Measurements from ENCODE around the gene POU5F1. TPM values are rescaled to one million over a fixed set of nuclear protein-coding genes. Genes with fewer than 3 reads are reported as not detected.

The POU5F1 gene
- total RNA-seq, 2 donors from 2014 or later = 4.0 to 12.9 TPM

DNA sequence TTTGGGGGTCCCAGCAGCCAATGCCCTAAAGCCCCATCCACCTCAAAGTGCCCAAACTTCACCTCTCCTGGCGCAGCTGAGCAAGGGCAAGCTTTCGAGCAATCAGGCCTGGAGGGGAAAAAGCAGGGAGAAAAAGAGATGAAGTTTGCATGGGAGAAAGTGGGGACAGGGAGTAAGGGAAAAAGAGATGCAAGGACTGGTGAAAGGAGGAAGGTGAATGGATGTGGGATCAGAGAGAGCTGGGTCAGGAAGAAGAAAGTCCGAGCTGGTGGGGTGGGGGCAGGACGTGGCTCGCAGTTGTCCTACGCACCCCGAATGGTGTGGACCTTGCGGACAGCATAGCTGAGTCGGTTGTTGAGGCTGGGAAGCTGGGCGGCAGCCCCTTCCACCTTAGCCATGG is 25.1 kb downstream of the POU5F1 start:
- no peak for ATAC-seq (ENCODE audit: insufficient number of reproducible peaks, low FRiP score, low read depth)
- peaks cover 9 to 12% of the 10 kb centered on the region in 2 donors for H3K4me1 ChIP-seq (ENCODE audit: control insufficient read depth in 1 of 2, low read depth in 2 of 2)
- DNase-seq (ENCODE audit: low spot score) = no peak
- no peaks in the 10 kb centered on the region for H3K9me3 ChIP-seq
- no peaks in the 10 kb centered on the region for H3K27me3 ChIP-seq (replicated peaks; ENCODE audit: insufficient read depth)
- peaks cover 9% of the 10 kb centered on the region for H3K36me3 ChIP-seq
- H3K4me3 ChIP-seq = no peak overlapping the region
- TF ChIP-seq, protein P1, sequence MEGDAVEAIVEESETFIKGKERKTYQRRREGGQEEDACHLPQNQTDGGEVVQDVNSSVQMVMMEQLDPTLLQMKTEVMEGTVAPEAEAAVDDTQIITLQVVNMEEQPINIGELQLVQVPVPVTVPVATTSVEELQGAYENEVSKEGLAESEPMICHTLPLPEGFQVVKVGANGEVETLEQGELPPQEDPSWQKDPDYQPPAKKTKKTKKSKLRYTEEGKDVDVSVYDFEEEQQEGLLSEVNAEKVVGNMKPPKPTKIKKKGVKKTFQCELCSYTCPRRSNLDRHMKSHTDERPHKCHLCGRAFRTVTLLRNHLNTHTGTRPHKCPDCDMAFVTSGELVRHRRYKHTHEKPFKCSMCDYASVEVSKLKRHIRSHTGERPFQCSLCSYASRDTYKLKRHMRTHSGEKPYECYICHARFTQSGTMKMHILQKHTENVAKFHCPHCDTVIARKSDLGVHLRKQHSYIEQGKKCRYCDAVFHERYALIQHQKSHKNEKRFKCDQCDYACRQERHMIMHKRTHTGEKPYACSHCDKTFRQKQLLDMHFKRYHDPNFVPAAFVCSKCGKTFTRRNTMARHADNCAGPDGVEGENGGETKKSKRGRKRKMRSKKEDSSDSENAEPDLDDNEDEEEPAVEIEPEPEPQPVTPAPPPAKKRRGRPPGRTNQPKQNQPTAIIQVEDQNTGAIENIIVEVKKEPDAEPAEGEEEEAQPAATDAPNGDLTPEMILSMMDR (IDR thresholded peaks at IDR 0.05) = no peak
- no peak overlapping the region for H3K27ac ChIP-seq

DNA sequence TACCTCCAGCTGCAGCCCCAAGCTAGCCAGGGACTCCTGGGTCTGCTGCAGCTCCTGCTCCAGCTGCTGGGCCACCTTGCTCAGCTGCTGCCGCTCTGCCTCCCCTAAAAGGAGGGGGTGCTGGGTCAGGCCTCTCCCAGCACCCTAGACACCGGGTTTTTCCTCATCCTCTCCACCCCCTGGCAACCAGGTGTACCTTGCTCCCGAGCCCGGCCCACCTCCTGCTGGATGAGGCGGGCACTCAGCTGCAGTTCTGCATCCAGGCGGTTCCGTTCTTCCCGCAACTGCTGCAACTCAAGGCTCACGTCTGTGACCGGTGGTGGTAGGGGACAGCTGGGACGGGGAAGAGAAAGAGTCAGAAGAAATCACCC is 25.5 kb downstream of the POU5F1 start:
- Histone ChIP-seq H3K4me3 (no peak overlapping the region), H3K27me3 (replicated peaks; ENCODE audit: insufficient read depth) (no peaks in the 10 kb centered on the region), H3K36me3 (peaks cover 9% of the 10 kb centered on the region), H3K27ac (no peak overlapping the region), H3K4me1 (ENCODE audit: control insufficient read depth in 1 of 2, low read depth in 2 of 2) (peaks cover 9 to 12% of the 10 kb centered on the region in 2 donors), H3K9me3 (no peaks in the 10 kb centered on the region)
- DNase-seq (ENCODE audit: low spot score) (no peak), ATAC-seq (ENCODE audit: insufficient number of reproducible peaks, low FRiP score, low read depth) (no peak)
- TF ChIP-seq, protein P1 (IDR thresholded peaks at IDR 0.05) = no peak

DNA sequence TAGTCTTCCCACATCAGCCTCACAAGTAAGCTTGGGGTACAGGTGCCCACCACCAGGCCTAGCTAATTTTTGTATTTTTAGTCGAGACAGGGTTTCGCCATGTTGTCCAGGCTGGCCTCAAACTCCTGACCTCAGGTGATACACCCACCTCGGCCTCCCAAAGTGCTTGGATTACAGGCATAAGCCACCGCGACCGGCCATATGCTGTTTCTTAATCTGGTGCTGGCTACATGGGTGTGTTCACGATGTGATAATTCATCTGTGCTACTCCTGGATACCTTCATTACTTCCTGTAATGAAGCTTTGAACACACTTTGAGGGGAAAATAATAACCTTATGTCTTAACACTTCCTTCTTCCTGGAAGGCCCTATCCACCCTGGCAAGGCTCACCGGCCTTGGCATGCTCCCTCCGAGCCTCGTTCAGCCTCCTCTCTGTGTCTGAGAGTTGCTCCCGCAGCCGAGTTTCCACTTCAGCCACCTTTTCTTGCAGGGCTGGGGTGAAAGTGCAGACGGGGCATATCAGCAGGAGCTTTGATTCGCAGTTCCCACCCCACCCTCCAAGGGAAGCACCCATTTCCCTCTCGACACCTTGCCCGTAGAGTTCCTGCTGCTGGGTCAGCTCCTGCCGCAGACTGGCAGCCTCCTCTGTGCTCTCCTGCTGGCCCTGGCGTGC is 26.0 kb downstream of the POU5F1 start:
- ATAC-seq (ENCODE audit: insufficient number of reproducible peaks, low FRiP score, low read depth) (no peak), DNase-seq (ENCODE audit: low spot score) (no peak)
- H3K4me1 ChIP-seq (ENCODE audit: control insufficient read depth in 1 of 2, low read depth in 2 of 2) = peaks cover 9 to 12% of the 10 kb centered on the region in 2 donors
- H3K27ac ChIP-seq = peak overlapping the region in 1 of 2 donors; percentile 86
- H3K36me3 ChIP-seq = peaks cover 9% of the 10 kb centered on the region
- no peak overlapping the region for H3K4me3 ChIP-seq
- no peaks in the 10 kb centered on the region for H3K27me3 ChIP-seq (replicated peaks; ENCODE audit: insufficient read depth)
- TF ChIP-seq, protein P1 (IDR thresholded peaks at IDR 0.05) = no peak
- H3K9me3 ChIP-seq = no peaks in the 10 kb centered on the region

DNA sequence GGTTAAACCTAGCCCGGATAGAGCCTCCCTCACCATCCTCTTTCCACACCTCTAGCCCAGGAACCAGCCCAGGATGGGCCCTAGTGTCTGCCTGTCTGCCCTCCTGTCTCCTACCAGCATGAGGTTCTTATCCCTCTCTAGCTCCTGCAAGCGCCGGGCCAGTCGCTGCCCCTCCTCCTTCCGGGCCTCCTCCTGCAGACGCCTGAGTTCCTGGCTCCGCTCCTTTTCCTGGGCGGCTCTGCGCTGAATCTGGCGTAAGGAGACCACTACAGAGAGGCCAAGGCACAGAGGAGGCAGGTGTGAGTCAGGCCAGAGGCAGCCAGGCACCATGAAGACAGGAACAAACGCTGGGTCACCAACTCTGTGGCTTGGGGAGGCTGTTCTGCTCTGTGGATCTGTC is 27.3 kb downstream of the POU5F1 start:
- Histone ChIP-seq H3K4me3 (no peak overlapping the region), H3K9me3 (no peaks in the 10 kb centered on the region), H3K4me1 (ENCODE audit: control insufficient read depth in 1 of 2, low read depth in 2 of 2) (peaks cover 9 to 12% of the 10 kb centered on the region in 2 donors), H3K36me3 (peaks cover 7% of the 10 kb centered on the region), H3K27ac (peak overlapping the region; percentile 70 to 86), H3K27me3 (replicated peaks; ENCODE audit: insufficient read depth) (no peaks in the 10 kb centered on the region)
- ATAC-seq (ENCODE audit: insufficient number of reproducible peaks, low FRiP score, low read depth) (peak; percentile 76), DNase-seq (ENCODE audit: low spot score) (peak; percentile 57)
- TF ChIP-seq, protein P1 (IDR thresholded peaks at IDR 0.05) = no peak

DNA sequence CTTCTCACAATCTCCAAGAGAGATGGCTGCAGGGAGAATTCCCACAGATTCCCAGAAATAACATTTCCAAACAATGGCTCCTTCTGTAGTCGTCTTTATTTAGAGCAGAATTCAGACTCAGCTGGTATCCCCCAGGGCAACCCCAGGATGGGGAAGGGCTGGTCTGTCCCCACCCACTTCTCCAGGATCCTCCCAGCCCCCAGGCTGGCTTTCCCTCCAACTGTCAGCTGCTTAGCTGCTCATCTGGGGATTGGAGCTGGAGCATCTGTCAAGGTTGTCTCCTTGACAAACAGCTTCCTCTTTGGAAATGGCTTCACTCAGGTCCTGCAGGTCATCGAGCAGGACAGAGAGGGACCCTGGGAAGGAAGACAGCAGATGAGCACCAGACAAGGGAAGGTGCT is 28.1 kb downstream of the POU5F1 start:
- peaks cover 7% of the 10 kb centered on the region for H3K36me3 ChIP-seq
- peaks cover 9 to 17% of the 10 kb centered on the region in 2 donors for H3K4me1 ChIP-seq (ENCODE audit: control insufficient read depth in 1 of 2, low read depth in 2 of 2)
- no peak for DNase-seq (ENCODE audit: low spot score)
- no peak for ATAC-seq (ENCODE audit: insufficient number of reproducible peaks, low FRiP score, low read depth)
- no peaks in the 10 kb centered on the region for H3K9me3 ChIP-seq
- TF ChIP-seq, protein P1 (IDR thresholded peaks at IDR 0.05) = no peak
- H3K27me3 ChIP-seq (replicated peaks; ENCODE audit: insufficient read depth) = no peaks in the 10 kb centered on the region
- H3K4me3 ChIP-seq = no peak overlapping the region
- peak overlapping the region; percentile 70 to 86 for H3K27ac ChIP-seq

Data from thoracic aorta (tissue), 2 donors.